Measurements from ENCODE around the gene TEX13A. TPM values are rescaled to one million over a fixed set of nuclear protein-coding genes. Genes with fewer than 3 reads are reported as not detected.

Gene TEX13A
- total RNA-seq, 3 donors from 2014 or later (not counting 1 experiment from before 2014, with no cell fraction given) = not detected

GRCh38 chrX:105211066-105211575 is 9.4 kb downstream of the TEX13A start:
- Mint-ChIP-seq H3K27ac (no peak overlapping the region), H3K27me3 (ENCODE audit: low read depth in 2 of 2) (no peaks in the 10 kb centered on the region), H3K9me3 (peaks cover 0 to 4% of the 10 kb centered on the region in 2 donors), H3K4me1 (no peaks in the 10 kb centered on the region), H3K36me3 (no peaks in the 10 kb centered on the region), H3K4me3 (no peak overlapping the region)
- Histone ChIP-seq H3K36me3 (ENCODE audit: control insufficient read depth, insufficient read depth, low read length) (no peaks in the 10 kb centered on the region), H3K9me3 (ENCODE audit: control insufficient read depth, insufficient read depth, low read length) (no peaks in the 10 kb centered on the region), H3K27ac (ENCODE audit: low read length) (no peak overlapping the region), H3K4me3 (ENCODE audit: low read length) (no peak overlapping the region), H3K4me1 (ENCODE audit: control insufficient read depth, insufficient read depth, low read length) (no peaks in the 10 kb centered on the region), H3K27me3 (ENCODE audit: control insufficient read depth, insufficient read depth, low read length) (no peaks in the 10 kb centered on the region)
- DNase-seq (no peak), ATAC-seq (no peak)
- WGBS (ENCODE audit: insufficient coverage) = 72% methylated on average over 2 of the region's 3 CpGs
- intact Hi-C loops (cut with micrococcal nuclease) = no loop called here
- no peak for TF ChIP-seq CTCF (IDR thresholded peaks at IDR 0.05)

DNA sequence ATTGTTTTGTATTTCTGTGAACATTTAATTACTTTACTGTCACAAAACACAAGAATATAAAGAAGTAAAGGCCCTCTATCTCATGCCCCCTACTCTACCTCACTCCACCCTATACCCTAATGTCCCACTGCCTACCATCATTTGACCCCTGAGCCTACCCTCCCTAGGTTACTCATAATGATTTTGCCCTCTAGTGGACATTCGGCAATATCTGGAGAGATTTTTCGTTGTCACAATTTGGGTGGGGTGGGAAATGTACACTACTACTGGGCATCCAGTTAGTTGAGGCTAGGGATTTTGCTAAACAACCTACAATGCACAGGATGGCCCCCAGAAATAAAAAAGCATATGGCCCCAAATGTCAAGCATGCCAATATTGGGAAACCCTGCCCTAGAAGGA is 10.2 kb downstream of the TEX13A start:
- no peaks in the 10 kb centered on the region for H3K4me1 Mint-ChIP-seq
- no peak overlapping the region for H3K27ac Mint-ChIP-seq
- H3K9me3 Mint-ChIP-seq = peaks cover 0 to 4% of the 10 kb centered on the region in 2 donors
- H3K27me3 Mint-ChIP-seq (ENCODE audit: low read depth in 2 of 2) = no peaks in the 10 kb centered on the region
- no peak overlapping the region for H3K4me3 Mint-ChIP-seq
- ATAC-seq (no peak), DNase-seq (no peak)
- H3K27ac ChIP-seq (ENCODE audit: low read length) = no peak overlapping the region
- no CpG with 5 or more reads among the region's 2 CpGs for WGBS (ENCODE audit: insufficient coverage)
- H3K36me3 ChIP-seq (ENCODE audit: control insufficient read depth, insufficient read depth, low read length) = no peaks in the 10 kb centered on the region
- no peaks in the 10 kb centered on the region for H3K36me3 Mint-ChIP-seq
- H3K4me3 ChIP-seq (ENCODE audit: low read length) = no peak overlapping the region
- intact Hi-C loops (cut with micrococcal nuclease) = no loop called here
- no peaks in the 10 kb centered on the region for H3K4me1 ChIP-seq (ENCODE audit: control insufficient read depth, insufficient read depth, low read length)
- H3K9me3 ChIP-seq (ENCODE audit: control insufficient read depth, insufficient read depth, low read length) = no peaks in the 10 kb centered on the region
- TF ChIP-seq CTCF (IDR thresholded peaks at IDR 0.05) = no peak
- H3K27me3 ChIP-seq (ENCODE audit: control insufficient read depth, insufficient read depth, low read length) = no peaks in the 10 kb centered on the region

GRCh38 chrX:105209406-105209805 is 11.1 kb downstream of the TEX13A start:
- intact Hi-C loops (cut with micrococcal nuclease) = no loop called here
- DNase-seq (no peak), ATAC-seq (no peak)
- Mint-ChIP-seq H3K4me3 (no peak overlapping the region), H3K27me3 (ENCODE audit: low read depth in 2 of 2) (no peaks in the 10 kb centered on the region), H3K27ac (no peak overlapping the region), H3K9me3 (no peaks in the 10 kb centered on the region), H3K36me3 (no peaks in the 10 kb centered on the region), H3K4me1 (no peaks in the 10 kb centered on the region)
- H3K27ac ChIP-seq (ENCODE audit: low read length) = no peak overlapping the region
- TF ChIP-seq CTCF (IDR thresholded peaks at IDR 0.05) = no peak
- H3K27me3 ChIP-seq (ENCODE audit: control insufficient read depth, insufficient read depth, low read length) = no peaks in the 10 kb centered on the region
- no peak overlapping the region for H3K4me3 ChIP-seq (ENCODE audit: low read length)
- no peaks in the 10 kb centered on the region for H3K4me1 ChIP-seq (ENCODE audit: control insufficient read depth, insufficient read depth, low read length)
- no peaks in the 10 kb centered on the region for H3K9me3 ChIP-seq (ENCODE audit: control insufficient read depth, insufficient read depth, low read length)
- H3K36me3 ChIP-seq (ENCODE audit: control insufficient read depth, insufficient read depth, low read length) = no peaks in the 10 kb centered on the region

GRCh38 chrX:105191878-105192277 is 28.6 kb downstream of the TEX13A start:
- no peaks in the 10 kb centered on the region for H3K4me1 Mint-ChIP-seq
- Histone ChIP-seq H3K4me1 (ENCODE audit: control insufficient read depth, insufficient read depth, low read length) (no peaks in the 10 kb centered on the region), H3K27me3 (ENCODE audit: control insufficient read depth, insufficient read depth, low read length) (no peaks in the 10 kb centered on the region), H3K4me3 (ENCODE audit: low read length) (no peak overlapping the region), H3K36me3 (ENCODE audit: control insufficient read depth, insufficient read depth, low read length) (no peaks in the 10 kb centered on the region), H3K27ac (ENCODE audit: low read length) (no peak overlapping the region), H3K9me3 (ENCODE audit: control insufficient read depth, insufficient read depth, low read length) (no peaks in the 10 kb centered on the region)
- ATAC-seq (no peak), DNase-seq (no peak)
- no peaks in the 10 kb centered on the region for H3K36me3 Mint-ChIP-seq
- no peak overlapping the region for H3K4me3 Mint-ChIP-seq
- intact Hi-C loops (cut with micrococcal nuclease) = no loop called here
- H3K27ac Mint-ChIP-seq = no peak overlapping the region
- no peaks in the 10 kb centered on the region for H3K27me3 Mint-ChIP-seq (ENCODE audit: low read depth in 2 of 2)
- TF ChIP-seq CTCF (IDR thresholded peaks at IDR 0.05) = no peak
- no peaks in the 10 kb centered on the region for H3K9me3 Mint-ChIP-seq
- 53% methylated on average over 2 of the region's 2 CpGs for WGBS (ENCODE audit: insufficient coverage)

All from natural killer cell (primary cell).